ENCODE results near the gene ARID4B.

The ARID4B gene

DNA sequence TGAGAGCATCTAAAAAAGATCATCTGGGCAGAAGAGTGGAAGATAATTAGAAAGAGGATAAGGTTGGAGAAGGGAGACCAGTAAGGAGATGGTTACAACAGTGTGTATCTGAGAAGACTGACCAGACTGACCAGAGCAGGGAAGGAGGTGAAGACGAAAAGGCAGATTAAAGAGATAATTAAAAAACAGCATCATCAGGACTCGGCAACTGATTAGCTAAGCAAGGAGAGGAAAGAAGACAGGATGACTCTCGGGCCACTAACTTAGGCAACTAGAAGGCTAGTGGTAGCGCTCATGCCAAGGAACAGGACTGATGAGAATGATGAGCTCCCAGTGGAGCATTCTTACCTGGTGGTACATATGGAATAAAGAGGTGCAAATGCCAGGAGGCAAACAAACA lies 170.8 kb downstream of the ARID4B start:
- no peak for DNase-seq

GRCh38 chr1:235156740-235157139 lies 171.2 kb downstream of the ARID4B start:
- no peak for DNase-seq

DNA sequence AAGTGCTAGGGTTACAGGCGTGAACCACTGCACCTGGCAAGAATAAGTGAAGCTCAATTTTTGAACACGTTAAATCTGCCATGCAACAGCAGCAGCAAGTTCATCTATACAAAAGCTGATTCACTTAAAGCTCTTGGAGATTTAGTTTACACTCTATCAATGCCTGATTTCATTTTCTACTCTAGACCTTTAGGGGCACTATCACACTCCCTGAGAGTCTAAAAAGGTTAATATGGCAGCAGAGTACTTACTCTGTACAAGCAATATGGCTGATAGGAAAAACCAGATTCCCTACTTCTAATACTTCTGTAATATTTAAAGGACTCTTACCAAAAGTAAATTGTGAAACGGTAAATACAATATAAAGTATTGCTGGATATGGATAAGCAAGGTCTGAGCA lies 171.7 kb downstream of the ARID4B start:
- DNase-seq, result no peak

GRCh38 chr1:235152235-235152634 lies 175.7 kb downstream of the ARID4B start:
- no peak for DNase-seq

DNA sequence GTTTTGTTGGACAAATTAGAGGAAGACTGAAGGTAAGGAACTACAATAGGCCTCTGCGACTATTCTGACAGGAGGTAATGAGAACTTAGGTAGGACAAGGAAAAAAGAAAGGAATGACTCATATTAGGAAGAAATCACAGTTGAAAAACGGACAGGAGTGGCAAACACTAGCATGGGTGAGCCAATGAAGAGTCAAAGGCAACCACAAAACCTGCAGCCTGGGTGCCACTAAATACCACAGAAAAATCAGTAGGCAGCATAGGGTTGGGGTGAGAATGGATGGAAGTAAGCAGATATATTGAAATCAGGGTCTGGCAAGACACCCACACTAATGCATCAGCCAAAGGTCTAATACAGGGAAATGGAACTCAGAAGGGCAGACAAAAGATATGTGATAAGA lies 176.9 kb downstream of the ARID4B start:
- DNase-seq, result no peak

DNA sequence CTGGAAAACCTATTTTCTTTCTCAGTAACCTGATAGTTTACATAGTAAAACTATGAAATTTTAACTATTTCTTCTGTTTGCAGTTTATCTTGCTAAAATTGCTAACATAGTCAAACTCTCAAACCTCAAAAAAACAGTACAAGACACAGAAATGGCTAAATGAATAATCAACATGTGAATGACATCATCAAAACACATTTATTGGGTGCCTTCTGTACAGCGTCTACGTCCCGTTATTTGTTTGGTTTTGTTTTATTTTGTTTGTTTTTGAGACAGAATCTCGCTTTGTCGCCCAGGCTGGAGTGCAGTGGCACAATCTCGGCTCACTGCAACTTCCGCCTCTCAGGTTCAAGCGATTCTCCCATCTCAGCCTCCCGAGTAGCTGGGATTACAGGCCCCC lies 178.2 kb downstream of the ARID4B start:
- no peak for DNase-seq

DNA sequence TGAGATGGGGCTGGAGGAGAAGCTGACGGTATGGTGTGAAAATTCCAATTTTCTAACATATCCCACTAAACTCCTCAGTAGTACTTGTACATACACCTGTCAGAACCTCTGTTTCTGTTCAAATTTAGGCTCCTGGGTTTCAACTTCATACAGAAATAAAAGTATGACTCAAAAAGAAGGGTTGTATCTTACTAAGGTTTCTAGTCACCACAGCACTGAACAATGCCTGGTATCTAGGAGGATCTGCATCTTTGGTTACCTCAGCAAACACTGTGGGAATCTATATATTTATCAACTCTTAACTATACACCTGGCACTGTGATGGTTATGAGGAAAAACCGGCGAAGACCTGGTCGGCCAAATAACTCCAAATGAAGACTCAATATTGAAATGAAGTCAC lies 180.7 kb downstream of the ARID4B start:
- no peak for DNase-seq

DNA sequence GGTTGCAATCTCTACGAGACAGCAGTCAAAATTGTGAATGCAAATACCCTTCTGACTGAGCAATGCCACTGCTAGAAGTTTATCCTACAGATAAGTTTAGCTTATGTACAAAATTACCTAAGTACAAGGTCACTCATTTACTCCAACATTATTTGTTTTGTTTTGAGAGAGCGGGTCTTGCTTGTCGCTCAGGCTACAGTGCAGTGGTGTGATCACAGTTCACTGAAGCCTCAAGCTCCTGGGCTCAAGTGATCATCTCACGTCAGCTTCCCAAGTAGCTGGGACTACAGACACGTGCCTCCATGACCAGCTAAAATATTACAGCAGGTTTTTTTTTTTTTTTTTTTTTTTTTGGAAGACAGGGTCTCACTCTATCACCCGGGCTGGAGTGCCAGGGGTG lies 182.3 kb downstream of the ARID4B start:
- DNase-seq, result no peak

DNA sequence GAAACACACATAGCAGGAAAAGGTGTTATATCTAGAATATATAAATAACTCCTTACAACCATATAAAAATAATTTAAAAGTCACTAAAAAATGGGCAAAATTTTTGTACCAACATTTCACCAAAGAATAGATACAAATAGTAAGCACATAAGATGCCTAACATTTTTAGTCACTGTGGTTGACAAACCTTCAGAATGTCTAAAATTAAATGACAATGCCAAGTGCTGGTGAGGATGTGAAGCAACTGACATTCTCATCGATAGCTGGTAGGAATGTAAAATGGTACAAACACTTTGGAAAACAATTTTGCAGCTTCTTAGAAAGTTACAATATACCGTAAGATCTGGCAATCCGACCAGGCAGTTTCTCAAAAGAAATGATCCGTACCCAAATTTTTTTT lies 185.0 kb downstream of the ARID4B start:
- DNase-seq, result no peak

GRCh38 chr1:235139315-235139714 lies 188.7 kb downstream of the ARID4B start:
- no peak for DNase-seq

DNA sequence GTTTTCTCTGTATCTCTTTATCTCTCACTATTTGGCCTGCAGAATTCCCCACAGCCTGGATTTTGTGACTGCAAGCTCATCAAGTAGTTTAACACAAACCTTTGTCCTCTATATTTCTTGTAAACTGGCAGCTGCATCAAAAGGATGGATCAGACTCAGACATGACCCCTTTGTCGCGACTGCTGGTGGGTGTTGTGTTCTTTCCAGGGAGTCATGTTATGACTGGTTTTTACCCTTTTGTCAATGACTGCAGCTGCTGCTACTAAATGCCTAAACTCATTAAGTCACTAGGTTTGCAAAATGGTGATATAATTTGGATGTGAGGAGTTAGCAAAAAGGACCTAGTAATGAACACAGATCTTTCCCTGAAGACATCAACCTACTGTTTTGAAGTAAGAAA lies 189.2 kb downstream of the ARID4B start:
- DNase-seq, result no peak

- DNase-seq, result no peak
These were observed 191.9 kb downstream of the ARID4B start for GRCh38 chr1:235136111-235136510.

DNA sequence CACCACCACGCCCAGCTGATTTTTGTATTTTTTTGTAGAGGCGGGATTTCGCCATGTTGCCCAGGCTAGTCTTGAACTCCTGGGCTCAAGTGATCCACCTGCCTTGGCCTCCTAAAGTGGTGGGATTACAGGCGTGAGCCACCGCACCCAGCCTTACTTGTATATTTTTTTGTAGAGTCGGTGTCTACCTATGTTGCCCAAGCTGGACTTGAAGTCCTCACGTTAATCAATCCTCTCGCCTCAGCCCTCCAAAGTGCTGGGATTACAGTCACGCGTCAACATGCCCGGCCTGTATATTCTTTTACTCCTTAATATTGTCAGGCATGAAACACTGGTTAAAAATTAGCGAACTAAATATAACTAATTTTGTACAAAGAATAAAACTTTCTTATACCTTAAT lies 193.8 kb downstream of the ARID4B start:
- no peak for DNase-seq

GRCh38 chr1:235133086-235133485 lies 194.9 kb downstream of the ARID4B start:
- DNase-seq, result no peak

GRCh38 chr1:235131961-235132360 lies 196.0 kb downstream of the ARID4B start:
- no peak for DNase-seq

DNA sequence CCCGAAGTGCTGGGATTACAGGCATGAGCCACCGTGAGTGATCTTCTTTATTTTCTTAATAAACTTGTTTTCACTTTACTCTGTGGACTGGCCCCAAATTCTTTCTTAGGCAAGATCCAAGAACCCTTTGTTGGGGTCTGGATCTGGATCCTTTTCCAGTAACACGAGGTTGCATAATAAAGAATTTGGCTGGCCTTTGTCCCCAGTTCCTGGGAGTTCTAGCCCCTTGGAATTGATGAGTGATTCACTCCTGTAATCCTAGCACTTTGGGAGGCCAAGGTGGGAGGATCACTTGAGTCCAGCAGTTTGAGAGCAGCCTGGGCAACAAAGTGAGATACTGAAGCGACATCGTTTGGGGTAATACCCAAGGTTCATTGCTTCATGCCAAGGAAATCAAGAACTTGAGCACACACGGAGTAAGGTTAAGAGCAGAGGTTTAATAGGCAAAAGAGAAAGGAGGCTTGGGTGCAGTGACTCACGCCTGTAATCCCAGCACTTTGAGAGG lies 197.2 kb downstream of the ARID4B start:
- no peak for DNase-seq

- DNase-seq, result no peak
These were observed 198.0 kb downstream of the ARID4B start for GRCh38 chr1:235129774-235130570.

DNA sequence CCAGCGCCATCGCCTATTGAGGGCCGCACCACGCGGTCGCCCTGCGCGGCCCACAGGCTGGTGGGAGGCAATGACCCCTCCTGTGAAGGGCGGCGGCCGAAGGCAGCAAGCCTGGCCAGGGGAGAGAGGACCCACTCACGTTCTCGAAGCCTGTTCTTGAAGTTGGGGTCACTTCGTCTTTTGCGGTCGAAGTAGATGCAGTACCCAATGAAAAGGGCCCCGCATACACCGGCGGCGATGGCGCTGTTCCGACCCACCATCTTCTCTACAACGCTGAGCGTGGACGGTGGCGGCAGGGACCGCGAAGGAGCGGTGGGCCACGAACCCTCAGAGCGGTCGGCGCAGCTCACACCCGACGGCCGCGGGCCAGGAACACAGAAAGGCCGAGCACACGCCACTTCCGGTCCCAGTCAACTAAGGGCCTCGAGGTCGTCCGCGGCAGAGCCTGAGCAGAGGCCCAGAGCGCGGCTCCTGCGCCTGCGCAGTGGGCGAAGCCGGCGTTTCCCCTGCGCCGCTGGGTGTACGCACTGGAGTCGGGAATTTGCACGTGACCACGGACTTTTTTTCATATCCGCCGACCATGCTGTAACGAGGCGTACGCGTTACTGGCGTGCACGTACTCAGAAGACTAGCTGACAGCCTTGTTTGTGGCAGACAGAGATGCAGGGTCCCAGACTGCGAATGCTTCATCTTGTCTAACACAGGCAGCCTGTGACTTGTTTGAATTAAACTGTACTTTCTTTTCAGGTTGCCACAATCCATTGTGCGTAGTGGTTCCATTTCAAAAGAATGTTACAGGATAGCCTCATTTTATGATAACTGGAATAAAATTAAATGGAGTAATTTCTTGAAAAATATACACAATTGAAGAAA lies 199.3 kb downstream of the ARID4B start, which contains the start of gene TOMM20:
TSS of gene TOMM20 (minus strand) at position 382 of the 873 bp plus-strand sequence. CDS start at position 260, 122 bp downstream.
- peak; percentile 86 to 94 for DNase-seq

DNA sequence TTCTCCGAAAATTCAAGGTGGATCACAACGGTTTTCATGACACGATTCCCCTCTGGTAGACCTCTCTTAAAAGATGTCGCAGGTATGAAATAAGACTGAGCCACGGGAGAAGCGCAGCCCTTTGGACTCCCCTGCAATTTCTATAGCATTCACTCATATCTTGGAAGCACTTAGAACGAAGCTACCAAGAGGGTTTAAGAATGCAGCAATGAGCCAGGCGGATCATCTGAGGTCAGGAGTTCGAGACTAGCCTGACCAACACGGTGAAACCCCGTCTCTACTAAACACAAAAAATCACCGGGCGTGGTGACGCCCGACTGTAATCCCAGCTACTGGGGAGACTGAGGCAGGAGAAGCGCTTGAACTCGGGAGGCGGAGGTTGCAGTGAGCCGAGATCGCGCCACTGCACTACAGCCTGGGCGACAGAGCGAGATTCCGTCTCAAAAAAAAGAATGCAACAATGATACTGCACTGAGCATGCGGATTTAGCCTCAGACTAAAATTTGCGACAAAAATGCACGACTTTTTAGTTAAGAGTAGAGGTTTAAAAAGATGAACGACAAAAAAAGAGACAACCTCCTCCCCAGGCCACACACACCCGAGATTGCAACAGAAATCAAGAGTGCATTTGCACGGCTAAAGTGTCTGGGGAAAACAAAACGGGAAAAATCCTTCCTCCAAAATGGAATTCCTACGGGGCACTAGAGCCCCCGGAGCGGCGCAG lies 200.1 kb downstream of the ARID4B start:
- no peak for DNase-seq

GRCh38 chr1:235127203-235127602 lies 200.8 kb downstream of the ARID4B start:
- DNase-seq, result no peak

DNA sequence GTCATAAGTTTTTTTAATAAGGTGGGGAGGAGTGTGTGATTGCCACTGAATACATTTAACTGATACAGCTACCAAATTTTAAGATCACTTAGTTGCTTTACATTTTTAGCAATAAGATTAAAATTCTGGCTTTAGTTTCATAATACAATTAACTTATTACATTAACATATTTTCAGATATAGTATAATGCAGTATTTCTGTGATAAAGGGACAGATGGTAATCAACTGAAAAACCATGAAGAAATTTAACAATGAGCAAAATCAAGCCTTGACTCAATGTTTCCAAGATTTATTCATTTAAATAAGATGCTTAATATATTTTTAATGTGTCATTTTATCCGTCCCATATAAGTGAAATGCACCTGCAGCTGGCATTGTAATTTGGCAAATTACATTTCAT lies 203.3 kb downstream of the ARID4B start:
- no peak for DNase-seq

DNA sequence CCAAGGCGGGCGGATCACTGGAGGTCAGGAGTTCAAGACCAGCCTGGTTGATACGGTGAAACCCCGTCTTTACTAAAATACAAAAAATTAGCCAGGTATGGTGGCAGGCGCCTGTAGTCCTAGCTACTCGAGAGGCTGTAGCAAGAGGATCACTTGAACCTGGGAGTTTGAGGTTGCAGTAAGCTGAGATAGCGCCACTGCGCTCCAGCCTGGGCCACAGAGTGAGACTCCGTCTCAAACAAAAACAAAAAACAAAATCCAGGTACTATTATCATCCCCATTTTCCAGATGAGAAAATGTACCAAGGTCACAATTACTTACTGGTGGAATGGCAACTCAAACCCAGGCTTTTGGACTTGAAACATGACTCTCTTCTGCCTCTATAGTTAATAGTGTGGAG lies 203.9 kb downstream of the ARID4B start:
- DNase-seq, result no peak

DNA sequence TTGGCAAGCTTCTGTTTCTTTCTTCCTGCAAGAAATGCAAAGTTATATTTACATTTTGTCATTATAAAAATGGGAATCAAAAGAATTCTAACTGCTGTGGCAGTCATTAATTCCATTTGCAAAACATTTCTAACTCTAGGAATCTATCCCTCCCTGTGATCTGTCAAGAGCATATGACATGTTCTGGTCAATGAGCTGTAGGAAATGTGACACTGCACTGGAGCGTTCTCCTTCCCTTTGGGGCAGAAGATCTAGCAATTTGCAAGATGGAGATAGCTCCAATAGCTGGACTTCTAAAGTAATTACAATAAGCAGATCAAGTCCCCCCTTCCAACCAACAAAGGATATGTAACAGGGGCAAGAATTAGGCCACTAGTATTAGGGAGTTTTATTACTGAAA lies 205.6 kb downstream of the ARID4B start:
- no peak for DNase-seq
